ENCODE results near the gene TSPAN14.

The TSPAN14 gene

GRCh38 chr10:80443531-80443974, 10.6 kb upstream of the TSPAN14 start:
- no peak overlapping the region for H3K4me3 ChIP-seq (ENCODE audit: insufficient read depth, low read length, poor library complexity, severe bottlenecking)
- TF ChIP-seq EZH2phosphoT487 (conservative IDR thresholded peaks at IDR 0.05; ENCODE audit: low read length) (no peak), CTCF (IDR thresholded peaks at IDR 0.05; ENCODE audit: insufficient read depth, low read length, poor library complexity, severe bottlenecking) (no peak)
- H3F3A ChIP-seq (ENCODE audit: insufficient read depth), result no peaks in the 10 kb centered on the region
- no peaks in the 10 kb centered on the region for H3K27me3 ChIP-seq (ENCODE audit: low read length)
- H3K79me2 ChIP-seq (ENCODE audit: insufficient read depth, low read length), result no peaks in the 10 kb centered on the region
- no peaks in the 10 kb centered on the region for H3K36me3 ChIP-seq (ENCODE audit: low read length)
- H3K9me3 ChIP-seq (ENCODE audit: insufficient read depth, low read length), result no peaks in the 10 kb centered on the region
- H3K4me2 ChIP-seq (ENCODE audit: low read depth, low read length, poor library complexity, severe bottlenecking), result no peak overlapping the region
- H3K9me2 ChIP-seq (replicated peaks; ENCODE audit: insufficient read depth, low read length), result no peaks in the 10 kb centered on the region
- H4K20me1 ChIP-seq (ENCODE audit: low read depth, low read length), result no peaks in the 10 kb centered on the region
- no peak overlapping the region for H3K27ac ChIP-seq (ENCODE audit: low read depth, low read length)
- H3K9ac ChIP-seq (ENCODE audit: low read length), result no peak overlapping the region
- H2AFZ ChIP-seq (ENCODE audit: low read depth, low read length, severe bottlenecking), result no peak overlapping the region

GRCh38 chr10:80444124-80444523, 10.0 kb upstream of the TSPAN14 start:
- Histone ChIP-seq H4K20me1 (ENCODE audit: low read depth, low read length) (no peaks in the 10 kb centered on the region), H3K9ac (ENCODE audit: low read length) (no peak overlapping the region), H3K4me2 (ENCODE audit: low read depth, low read length, poor library complexity, severe bottlenecking) (no peak overlapping the region), H3K79me2 (ENCODE audit: insufficient read depth, low read length) (no peaks in the 10 kb centered on the region), H2AFZ (ENCODE audit: low read depth, low read length, severe bottlenecking) (no peak overlapping the region), H3F3A (ENCODE audit: insufficient read depth) (no peaks in the 10 kb centered on the region), H3K9me3 (ENCODE audit: insufficient read depth, low read length) (no peaks in the 10 kb centered on the region), H3K27me3 (ENCODE audit: low read length) (no peaks in the 10 kb centered on the region), H3K9me2 (replicated peaks; ENCODE audit: insufficient read depth, low read length) (no peaks in the 10 kb centered on the region), H3K36me3 (ENCODE audit: low read length) (no peaks in the 10 kb centered on the region), H3K4me3 (ENCODE audit: insufficient read depth, low read length, poor library complexity, severe bottlenecking) (no peak overlapping the region), H3K27ac (ENCODE audit: low read depth, low read length) (no peak overlapping the region)
- no peak for TF ChIP-seq CTCF (IDR thresholded peaks at IDR 0.05; ENCODE audit: insufficient read depth, low read length, poor library complexity, severe bottlenecking)
- TF ChIP-seq EZH2phosphoT487 (conservative IDR thresholded peaks at IDR 0.05; ENCODE audit: low read length), result no peak

GRCh38 chr10:80444646-80445319, 9.3 kb upstream of the TSPAN14 start:
- no peak overlapping the region for H3K4me2 ChIP-seq (ENCODE audit: low read depth, low read length, poor library complexity, severe bottlenecking)
- no peak overlapping the region for H2AFZ ChIP-seq (ENCODE audit: low read depth, low read length, severe bottlenecking)
- H3K36me3 ChIP-seq (ENCODE audit: low read length), result no peaks in the 10 kb centered on the region
- H3K79me2 ChIP-seq (ENCODE audit: insufficient read depth, low read length), result no peaks in the 10 kb centered on the region
- no peaks in the 10 kb centered on the region for H3F3A ChIP-seq (ENCODE audit: insufficient read depth)
- no peak overlapping the region for H3K9ac ChIP-seq (ENCODE audit: low read length)
- H3K4me3 ChIP-seq (ENCODE audit: insufficient read depth, low read length, poor library complexity, severe bottlenecking), result no peak overlapping the region
- no peak overlapping the region for H3K27ac ChIP-seq (ENCODE audit: low read depth, low read length)
- H3K9me2 ChIP-seq (replicated peaks; ENCODE audit: insufficient read depth, low read length), result no peaks in the 10 kb centered on the region
- TF ChIP-seq CTCF (IDR thresholded peaks at IDR 0.05; ENCODE audit: insufficient read depth, low read length, poor library complexity, severe bottlenecking) (peak; percentile 49), EZH2phosphoT487 (conservative IDR thresholded peaks at IDR 0.05; ENCODE audit: low read length) (no peak)
- H3K9me3 ChIP-seq (ENCODE audit: insufficient read depth, low read length), result no peaks in the 10 kb centered on the region
- no peaks in the 10 kb centered on the region for H3K27me3 ChIP-seq (ENCODE audit: low read length)
- no peaks in the 10 kb centered on the region for H4K20me1 ChIP-seq (ENCODE audit: low read depth, low read length)
